ELR (cell line): ENCODE data around the gene PPP1R16B.

Source experiments
- DNase-seq: peaks from one replicate; pipeline ENCODE4 v3.0.0-alpha.2; 2015; ENCODE audit warnings: low read depth

PPP1R16B gene

GRCh38 chr20:38805502-38805957 is at the start of gene PPP1R16B:
TSS of gene PPP1R16B (plus strand) at chr20:38805697. CDS start at chr20:38835926, 30,229 bp downstream.
- DNase-seq = no peak

- no peak for DNase-seq
Measured at GRCh38 chr20:38757145-38757775, 48.2 kb upstream of the PPP1R16B start.

DNA sequence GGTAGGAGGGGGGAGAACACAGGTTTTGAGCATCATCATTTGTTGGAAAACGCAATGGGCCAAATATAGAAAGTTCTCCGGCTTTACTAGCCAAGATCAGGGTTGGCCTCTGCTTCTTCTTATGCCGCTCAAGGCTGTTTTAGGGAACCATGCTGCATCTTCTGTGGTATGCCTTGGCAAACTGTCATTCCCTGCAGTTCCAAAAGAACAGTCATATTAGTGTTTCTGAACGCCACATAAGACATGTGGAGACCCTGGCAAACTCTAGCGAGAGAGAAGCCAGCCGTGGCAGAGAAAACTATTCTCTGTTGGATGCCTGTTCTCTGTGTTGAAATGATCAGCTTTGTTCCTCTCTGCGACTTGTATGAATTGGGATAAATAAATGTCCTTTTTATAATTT is 46.4 kb upstream of the PPP1R16B start:
- no peak for DNase-seq

GRCh38 chr20:38760978-38761377 is 44.5 kb upstream of the PPP1R16B start:
- no peak for DNase-seq

- DNase-seq = no peak
Measured at GRCh38 chr20:38762174-38762573, 43.3 kb upstream of the PPP1R16B start.

- no peak for DNase-seq
Measured at GRCh38 chr20:38763616-38764015, 41.9 kb upstream of the PPP1R16B start.

DNA sequence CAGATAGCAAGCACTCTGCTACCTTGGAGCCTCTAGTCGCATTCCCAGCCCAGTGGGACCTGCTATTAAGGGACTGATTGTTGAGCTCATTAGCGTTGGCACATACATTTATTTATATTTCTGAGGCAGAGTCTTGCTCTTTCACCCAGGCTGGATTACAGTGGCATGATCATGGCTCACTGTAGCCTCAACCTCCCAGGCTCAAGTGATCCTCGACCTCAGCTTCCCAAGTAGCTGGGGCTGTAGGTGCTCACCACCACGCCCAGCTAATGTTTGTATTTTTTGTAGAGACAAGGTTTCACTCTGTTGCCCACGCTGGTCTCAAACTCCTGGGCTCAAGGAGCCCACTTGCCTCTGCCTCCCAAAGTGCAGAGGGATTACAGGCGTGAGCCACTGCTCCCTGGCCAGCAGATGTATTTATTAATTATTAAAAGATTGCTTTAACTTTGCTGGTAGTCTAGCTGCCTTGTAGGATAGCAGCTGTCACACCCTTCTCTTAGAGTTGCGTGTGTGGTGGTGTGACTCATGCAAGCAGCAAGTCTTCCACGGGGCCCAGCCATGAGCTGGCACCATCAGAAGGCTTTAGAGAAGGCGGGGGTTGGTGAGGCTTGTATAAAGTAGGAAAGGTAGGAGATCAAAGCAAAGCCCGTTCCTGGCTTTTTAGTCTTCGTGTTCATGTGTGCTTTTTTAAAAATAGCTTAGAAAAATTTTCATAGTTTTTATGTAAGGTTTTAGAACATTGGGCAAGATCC is 40.8 kb upstream of the PPP1R16B start:
- DNase-seq = peak; percentile 95

DNA sequence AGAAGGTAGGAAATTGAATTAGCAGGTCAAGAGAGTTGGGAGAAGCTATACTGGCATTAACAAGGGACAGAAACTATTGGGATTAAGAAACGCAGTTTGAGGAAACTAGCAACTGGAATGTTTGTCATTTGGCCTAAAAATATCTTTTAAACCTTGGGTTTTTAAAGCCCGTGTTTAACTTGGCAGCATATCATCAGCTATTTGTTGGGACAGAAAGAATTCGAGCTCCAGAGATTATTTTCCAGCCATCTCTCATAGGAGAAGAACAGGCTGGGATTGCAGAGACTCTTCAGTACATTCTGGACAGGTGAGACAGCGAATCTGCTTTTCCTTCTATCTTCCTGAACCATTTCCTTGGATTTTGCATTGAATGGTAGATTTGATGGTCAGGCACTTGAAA is 39.4 kb upstream of the PPP1R16B start:
- DNase-seq = no peak

GRCh38 chr20:38769376-38770295 is 35.9 kb upstream of the PPP1R16B start:
- DNase-seq = no peak

- DNase-seq = no peak
Measured at GRCh38 chr20:38770546-38770945, 35.0 kb upstream of the PPP1R16B start.

DNA sequence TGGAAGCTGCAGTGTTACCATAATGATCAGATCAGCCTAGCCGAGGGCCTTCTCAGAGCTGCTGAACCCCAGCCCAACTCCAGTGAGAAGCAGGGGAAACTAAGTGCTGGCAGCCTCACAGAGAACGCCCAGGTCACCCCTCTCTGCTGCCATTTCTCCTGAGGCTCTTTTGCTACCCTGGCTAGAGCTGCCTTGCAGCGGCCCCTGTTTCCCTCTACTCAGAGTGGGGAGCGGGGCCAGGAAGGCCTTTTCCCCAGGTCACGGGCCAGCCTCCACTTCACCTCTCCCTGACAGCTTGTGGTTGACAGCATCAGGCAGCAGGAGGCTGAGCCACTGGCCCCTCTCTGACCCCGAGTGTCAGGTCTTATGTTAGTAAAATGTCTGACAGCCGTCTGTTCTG is 34.5 kb upstream of the PPP1R16B start:
- DNase-seq = no peak

DNA sequence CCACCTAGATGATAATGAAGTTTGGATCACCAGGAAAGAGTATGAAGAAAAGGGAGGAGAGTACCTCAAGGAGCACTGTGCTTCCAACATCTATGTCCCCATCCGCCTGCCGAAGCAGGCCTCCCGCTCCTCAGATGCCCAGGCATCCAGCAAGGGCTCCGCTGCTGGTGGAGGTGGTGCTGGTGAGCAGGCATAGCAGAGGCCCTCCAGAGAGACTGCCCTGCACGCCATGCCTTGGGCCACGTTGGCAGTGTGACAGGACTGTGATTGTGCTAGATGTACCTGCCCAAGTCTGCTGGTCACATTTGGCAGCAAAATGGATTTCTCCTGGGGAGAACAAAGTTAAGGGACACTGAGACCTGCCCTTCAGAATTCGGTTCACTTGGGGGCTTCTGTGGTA is 33.9 kb upstream of the PPP1R16B start:
- DNase-seq = no peak

GRCh38 chr20:38774167-38774566 is 31.3 kb upstream of the PPP1R16B start:
- no peak for DNase-seq

DNA sequence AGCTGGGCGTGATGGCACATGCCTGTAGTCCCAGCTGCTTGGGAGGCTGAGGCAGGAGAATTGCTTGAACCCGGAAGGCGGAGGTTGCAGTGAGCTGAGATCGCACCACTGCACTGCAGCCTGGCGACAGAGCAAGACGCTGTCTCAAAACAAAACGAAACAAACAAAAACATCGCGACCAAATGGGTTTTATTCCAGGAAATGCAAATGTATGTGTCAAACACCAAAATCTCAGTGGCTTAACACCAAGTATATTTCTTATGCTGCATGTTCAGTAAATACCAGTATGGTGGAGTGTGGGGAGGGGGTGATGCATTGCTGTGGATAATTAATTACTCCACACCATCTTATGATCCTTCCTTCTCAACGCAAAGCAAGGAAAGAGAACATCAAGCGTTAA is 29.1 kb upstream of the PPP1R16B start:
- no peak for DNase-seq

GRCh38 chr20:38779247-38780097 is 26.0 kb upstream of the PPP1R16B start:
- DNase-seq = no peak

DNA sequence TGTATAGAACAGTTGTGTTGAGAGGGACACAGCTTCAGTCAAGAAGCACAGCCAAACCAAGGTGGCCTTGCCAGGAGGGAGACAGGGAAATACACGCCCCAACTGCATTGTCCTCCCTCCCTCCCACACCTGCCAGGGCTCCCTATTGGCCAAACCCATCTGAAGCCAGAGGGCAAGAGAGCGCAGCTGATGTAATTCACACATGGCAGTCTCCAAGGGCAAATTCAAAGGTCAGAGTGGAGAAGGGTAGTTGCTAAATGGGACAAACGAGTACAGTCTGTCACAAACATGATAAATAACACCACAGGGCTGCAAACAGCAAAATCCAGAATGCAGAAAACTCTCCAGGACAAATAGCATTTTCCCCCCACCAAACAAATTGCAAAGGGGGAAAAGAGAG is 23.2 kb upstream of the PPP1R16B start:
- DNase-seq = no peak

DNA sequence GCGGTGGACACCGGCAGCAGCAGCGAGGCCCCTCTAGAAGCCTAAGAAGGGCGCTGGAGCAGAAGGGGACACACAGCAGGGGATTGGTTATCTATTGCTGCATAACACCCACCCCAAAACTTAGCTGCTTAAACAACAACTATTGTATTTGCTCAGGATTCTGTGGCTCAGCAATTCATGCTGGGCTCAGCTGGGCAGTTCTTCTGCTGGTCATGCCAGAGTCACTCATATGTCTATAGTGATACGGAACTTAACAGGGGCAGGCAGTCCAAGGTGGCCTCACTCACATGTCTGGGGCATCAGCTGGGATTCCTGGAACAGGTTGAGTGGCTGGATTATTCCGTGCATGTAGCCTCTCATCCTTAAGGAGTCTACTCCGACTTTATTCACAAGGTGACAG is 17.6 kb upstream of the PPP1R16B start:
- no peak for DNase-seq

DNA sequence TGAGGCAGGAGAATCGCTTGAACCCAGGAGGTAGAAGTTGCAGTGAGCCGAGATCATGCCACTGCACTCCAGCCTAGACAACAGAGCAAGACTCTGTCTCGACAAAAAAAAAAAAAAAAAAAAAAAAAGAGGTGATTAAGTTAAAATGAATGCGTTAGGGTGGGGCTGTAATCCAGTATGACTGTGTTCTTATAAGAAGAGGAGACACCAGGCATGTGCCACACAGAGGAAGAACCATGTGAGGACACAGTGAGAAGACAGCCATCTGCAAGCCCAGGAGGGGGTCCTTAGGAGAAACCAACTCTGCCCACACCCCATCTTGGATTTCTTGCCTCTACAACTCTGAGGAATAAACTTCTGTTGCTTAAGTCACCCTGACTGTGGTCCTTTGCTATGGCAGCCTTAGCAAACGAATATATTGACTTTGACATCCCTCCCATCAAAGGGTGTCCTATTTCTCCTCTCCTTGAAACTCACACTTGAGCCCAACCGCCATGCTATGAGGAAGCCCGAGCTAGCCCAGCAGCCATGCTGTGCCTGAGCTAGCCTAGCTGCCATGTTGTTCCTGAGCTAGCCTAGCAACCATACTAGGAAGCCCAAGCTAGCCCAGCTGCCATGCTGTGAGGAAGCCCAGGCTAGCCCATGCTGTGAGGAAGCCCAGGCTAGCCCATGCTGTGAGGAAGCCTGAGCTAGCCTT is 15.8 kb upstream of the PPP1R16B start:
- DNase-seq = peak; percentile 86

- DNase-seq = peak; percentile 75
Measured at GRCh38 chr20:38790200-38791053, 15.1 kb upstream of the PPP1R16B start.

DNA sequence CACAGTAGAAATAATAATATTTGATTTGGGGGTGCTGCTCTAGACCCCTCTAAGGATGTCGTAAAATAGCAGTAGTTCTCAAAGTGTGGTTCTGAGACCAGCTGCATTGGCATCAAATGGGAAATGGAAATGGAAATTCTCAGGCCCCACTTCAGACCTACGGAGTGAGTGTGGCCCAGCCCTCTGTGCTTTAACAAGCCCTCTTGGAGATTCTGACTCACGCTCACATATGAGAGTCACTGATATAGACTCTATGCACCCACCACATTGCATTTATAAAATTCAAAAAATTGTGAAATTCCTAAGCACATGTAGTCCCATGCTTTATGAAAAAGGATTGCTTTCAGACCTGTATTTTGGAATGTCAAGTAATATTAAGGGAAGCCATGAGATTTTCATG is 14.2 kb upstream of the PPP1R16B start:
- no peak for DNase-seq
